Measurements from ENCODE around the gene DLG5. TPM values are rescaled to one million over a fixed set of nuclear protein-coding genes. Genes with fewer than 3 reads are reported as not detected.

DLG5 gene
- total and polyA plus RNA-seq, 2 donors (not counting 1 experiment from before 2014, with no cell fraction given) = 0.51 to 0.54 TPM

DNA sequence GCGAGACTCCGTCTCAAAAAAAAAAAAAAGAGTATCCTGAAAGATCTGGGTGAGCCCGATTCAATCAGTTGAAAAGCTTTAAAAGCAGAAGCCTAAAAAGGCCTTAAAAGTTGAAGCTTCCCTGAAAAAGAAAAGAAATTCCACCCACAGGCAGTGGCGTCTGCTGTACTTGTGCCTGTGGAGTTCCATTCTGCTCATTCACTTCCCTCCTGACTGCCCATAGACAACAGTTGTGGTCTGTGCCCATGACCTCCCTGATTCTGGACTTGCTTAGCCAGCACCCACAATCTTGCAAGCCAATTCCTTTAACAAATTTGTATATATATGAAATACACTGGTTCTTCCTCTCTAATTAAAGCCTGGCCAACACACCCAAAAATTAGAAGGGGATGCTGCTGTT, 141.7 kb downstream of the DLG5 start:
- ChIA-PET POLR2A (no interaction called here), CTCF (interaction anchor here (0.7 kb wide), 1 partner anchor 92 kb away, joined by 4 read pairs; no protein-coding TSS in a partner anchor)
- H3K27ac Mint-ChIP-seq = no peak overlapping the region
- H3K27me3 Mint-ChIP-seq = no peaks in the 10 kb centered on the region
- no peak for ATAC-seq (ENCODE audit: low read depth)
- no peak overlapping the region for H3K4me3 ChIP-seq (ENCODE audit: control extremely low read depth in 1 of 5, extremely low read depth in 1 of 5, insufficient read depth in 1 of 5, low read depth in 2 of 5, low read length in 4 of 5)
- H2AFZ ChIP-seq (ENCODE audit: insufficient read depth, low read depth, low read length, poor library complexity, severe bottlenecking) = no peak overlapping the region
- H3K4me2 ChIP-seq (replicated peaks; ENCODE audit: low read depth, low read length, poor library complexity, severe bottlenecking) = no peak overlapping the region
- no peak overlapping the region for H3K27ac ChIP-seq (ENCODE audit: low read length in 2 of 2)
- H3K4me3 Mint-ChIP-seq = no peak overlapping the region
- H3K4me1 Mint-ChIP-seq = no peaks in the 10 kb centered on the region
- no peaks in the 10 kb centered on the region for H3K9me3 Mint-ChIP-seq (ENCODE audit: insufficient read depth)
- no peaks in the 10 kb centered on the region for H3K27me3 ChIP-seq (replicated peaks in 1 of 4; ENCODE audit: control extremely low read depth in 1 of 4, control insufficient read depth in 3 of 4, insufficient read depth in 4 of 4, low read length in 3 of 4)
- H3K36me3 ChIP-seq (replicated peaks in 1 of 2; ENCODE audit: control extremely low read depth in 1 of 2, control insufficient read depth in 1 of 2, extremely low read depth in 1 of 2, insufficient read depth in 2 of 2, low read length in 1 of 2) = no peaks in the 10 kb centered on the region
- intact Hi-C loops (cut with micrococcal nuclease) = no loop called here
- no peak overlapping the region for H3K9ac ChIP-seq (ENCODE audit: low read length)
- TF ChIP-seq CTCF (IDR thresholded peaks at IDR 0.05) = no peak
- no peaks in the 10 kb centered on the region for H3K4me1 ChIP-seq (ENCODE audit: control insufficient read depth in 2 of 2, insufficient read depth in 2 of 2, low read length in 2 of 2)
- no peak for DNase-seq
- no peaks in the 10 kb centered on the region for H4K20me1 ChIP-seq (ENCODE audit: control insufficient read depth, insufficient read depth, low read length, poor library complexity, severe bottlenecking)
- H3K79me2 ChIP-seq (ENCODE audit: control insufficient read depth, insufficient read depth, low read length) = no peaks in the 10 kb centered on the region
- 80% methylated on average over 1 of the region's 4 CpGs for WGBS (ENCODE audit: insufficient coverage)
- no peaks in the 10 kb centered on the region for H3K9me3 ChIP-seq (ENCODE audit: control extremely low read depth in 1 of 3, control insufficient read depth in 2 of 3, insufficient read depth in 1 of 3, low read length in 2 of 3)

DNA sequence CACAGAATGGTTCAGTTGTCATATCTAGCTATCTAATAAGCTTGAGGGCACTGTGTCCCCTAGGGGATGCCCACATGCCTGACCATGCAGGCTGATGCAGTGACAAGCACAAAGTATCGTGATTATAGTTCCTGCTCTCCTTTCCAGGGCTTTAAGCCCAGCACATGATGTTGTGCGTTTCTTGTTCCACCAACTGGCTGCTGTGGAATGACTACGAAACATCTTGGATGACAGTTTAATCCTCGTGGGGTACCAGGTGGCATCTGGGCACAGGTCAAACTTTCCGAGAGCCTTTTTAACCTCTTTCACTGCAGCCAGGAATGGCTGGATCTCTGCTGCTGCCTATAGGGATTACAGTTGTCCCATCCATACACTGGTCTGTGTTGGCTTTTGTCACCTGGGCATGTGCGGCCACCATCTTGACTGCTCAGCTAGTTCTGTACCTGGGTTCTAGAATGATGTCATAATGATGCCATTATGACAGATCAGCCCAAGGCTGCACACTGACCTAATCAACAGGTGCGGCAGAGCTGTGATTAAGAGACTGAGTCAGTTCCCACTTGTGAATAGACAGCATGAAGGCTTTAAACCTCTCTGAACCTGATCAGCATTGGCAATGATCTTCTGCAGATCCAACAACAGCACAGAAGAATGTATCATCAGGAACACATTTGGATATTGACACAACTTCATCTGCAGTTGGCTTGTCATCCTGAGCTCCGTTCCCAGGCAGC, 144.1 kb downstream of the DLG5 start:
- WGBS (ENCODE audit: insufficient coverage) = 89% methylated on average over 7 of the region's 8 CpGs
- no peak for ATAC-seq (ENCODE audit: low read depth)

More for the DNA sequence above, 144.1 kb downstream of the DLG5 start:
- ChIA-PET POLR2A (no interaction called here), CTCF (no interaction called here)
- H3K36me3 ChIP-seq (replicated peaks in 1 of 2; ENCODE audit: control extremely low read depth in 1 of 2, control insufficient read depth in 1 of 2, extremely low read depth in 1 of 2, insufficient read depth in 2 of 2, low read length in 1 of 2) = no peaks in the 10 kb centered on the region
- no peaks in the 10 kb centered on the region for H3K4me1 ChIP-seq (ENCODE audit: control insufficient read depth in 2 of 2, insufficient read depth in 2 of 2, low read length in 2 of 2)
- no peak for DNase-seq
- H4K20me1 ChIP-seq (ENCODE audit: control insufficient read depth, insufficient read depth, low read length, poor library complexity, severe bottlenecking) = no peaks in the 10 kb centered on the region
- no peaks in the 10 kb centered on the region for H3K27me3 ChIP-seq (replicated peaks in 1 of 4; ENCODE audit: control extremely low read depth in 1 of 4, control insufficient read depth in 3 of 4, insufficient read depth in 4 of 4, low read length in 3 of 4)
- H3K4me1 Mint-ChIP-seq = no peaks in the 10 kb centered on the region
- peaks cover 0 to 4% (median 0%) of the 10 kb centered on the region in 3 donors for H3K9me3 ChIP-seq (ENCODE audit: control extremely low read depth in 1 of 3, control insufficient read depth in 2 of 3, insufficient read depth in 1 of 3, low read length in 2 of 3)
- TF ChIP-seq CTCF (IDR thresholded peaks at IDR 0.05) = no peak
- TF ChIP-seq EZH2 (IDR thresholded peaks at IDR 0.05; ENCODE audit: borderline replicate concordance, insufficient read depth, low read depth, low read length, poor library complexity, severe bottlenecking) = no peak
- H3K27ac ChIP-seq (ENCODE audit: low read length in 2 of 2) = no peak overlapping the region
- no peaks in the 10 kb centered on the region for H3K27me3 Mint-ChIP-seq
- H2AFZ ChIP-seq (ENCODE audit: insufficient read depth, low read depth, low read length, poor library complexity, severe bottlenecking) = no peak overlapping the region
- no peak overlapping the region for H3K27ac Mint-ChIP-seq
- H3K4me2 ChIP-seq (replicated peaks; ENCODE audit: low read depth, low read length, poor library complexity, severe bottlenecking) = no peak overlapping the region
- peaks cover 4% of the 10 kb centered on the region for H3K9me3 Mint-ChIP-seq (ENCODE audit: insufficient read depth)
- no peak overlapping the region for H3K4me3 ChIP-seq (ENCODE audit: control extremely low read depth in 1 of 5, extremely low read depth in 1 of 5, insufficient read depth in 1 of 5, low read depth in 2 of 5, low read length in 4 of 5)
- H3K4me3 Mint-ChIP-seq = no peak overlapping the region
- no peaks in the 10 kb centered on the region for H3K79me2 ChIP-seq (ENCODE audit: control insufficient read depth, insufficient read depth, low read length)
- intact Hi-C loops (cut with micrococcal nuclease) = no loop called here
- H3K9ac ChIP-seq (ENCODE audit: low read length) = no peak overlapping the region
